ENCODE measurements around the gene GALNT18.
A peak's percentile ranks its signal among the peaks of the same experiment; 100 is the strongest.

Gene GALNT18

GRCh38 chr11:11584530-11584810, 37.3 kb downstream of the GALNT18 start:
- DNase-seq = no peak

GRCh38 chr11:11583801-11584529, 37.8 kb downstream of the GALNT18 start:
- DNase-seq = no peak

GRCh38 chr11:11582011-11582701, 39.6 kb downstream of the GALNT18 start:
- no peak for DNase-seq

GRCh38 chr11:11581481-11581880, 40.3 kb downstream of the GALNT18 start:
- no peak for DNase-seq

- peak; percentile 14 for DNase-seq
Observed at GRCh38 chr11:11580841-11581411, 40.9 kb downstream of the GALNT18 start.

- no peak for DNase-seq
Observed at GRCh38 chr11:11580012-11580411, 41.8 kb downstream of the GALNT18 start.

GRCh38 chr11:11579012-11579988, 42.5 kb downstream of the GALNT18 start:
- DNase-seq = no peak

GRCh38 chr11:11577932-11578911, 43.6 kb downstream of the GALNT18 start:
- DNase-seq = no peak

GRCh38 chr11:11577251-11577855, 44.5 kb downstream of the GALNT18 start:
- DNase-seq = no peak

- DNase-seq = no peak
Observed at GRCh38 chr11:11574373-11575287, 47.2 kb downstream of the GALNT18 start.

GRCh38 chr11:11572386-11572785, 49.4 kb downstream of the GALNT18 start:
- DNase-seq = no peak

- no peak for DNase-seq
Observed at GRCh38 chr11:11571893-11572292, 49.9 kb downstream of the GALNT18 start.

GRCh38 chr11:11570823-11571222, 51.0 kb downstream of the GALNT18 start:
- no peak for DNase-seq

- no peak for DNase-seq
Observed at GRCh38 chr11:11569936-11570491, 51.8 kb downstream of the GALNT18 start.

GRCh38 chr11:11568651-11569229, 53.1 kb downstream of the GALNT18 start:
- DNase-seq = no peak

- no peak for DNase-seq
Observed at GRCh38 chr11:11567936-11568650, 53.7 kb downstream of the GALNT18 start.

- no peak for DNase-seq
Observed at GRCh38 chr11:11565636-11566035, 56.2 kb downstream of the GALNT18 start.

- no peak for DNase-seq
Observed at GRCh38 chr11:11563200-11563975, 58.4 kb downstream of the GALNT18 start.

Data from NCI-H1694 treated with DMSO at 0.1 percent for 48 hours (cell line).